Activated T-helper 1 cell treated with anti-CD3 and anti-CD28 coated beads, Interleukin-2, amount 50 U/mL, for 16 hours (primary cell): ENCODE measurements around the gene FXYD3.
"Not testable (repeated sequence)": the region's sequence is repeated elsewhere in the genome, so short reads cannot be mapped to it uniquely, and the experiment has no call there.

Experiments used
- DNase-seq, 2 donors: peaks; one replicate each; pipeline ENCODE4 v3.0.0-alpha.2; 2020; ENCODE audit warnings: low read depth in 1 of 2, low spot score in 1 of 2

Gene FXYD3

GRCh38 chr19:35140962-35141836 lies 25.6 kb downstream of the FXYD3 start:
- DNase-seq, result peak; percentile 92 to 94

GRCh38 chr19:35141837-35142605 lies 26.4 kb downstream of the FXYD3 start:
- DNase-seq, result no peak

GRCh38 chr19:35142606-35143230 lies 27.1 kb downstream of the FXYD3 start:
- DNase-seq, result peak; percentile 57 to 59

- no peak for DNase-seq
These were observed 27.6 kb downstream of the FXYD3 start, which contains the start of gene FXYD7 for GRCh38 chr19:35143231-35143715. Gene FXYD7, plus strand, starts transcription at chr19:35143255. Its CDS starts 79 bp downstream, at chr19:35143334.

GRCh38 chr19:35143818-35144217 lies 28.2 kb downstream of the FXYD3 start:
- no peak for DNase-seq

- no peak for DNase-seq
These were observed 28.6 kb downstream of the FXYD3 start for GRCh38 chr19:35144259-35144599.

- DNase-seq, result no peak
These were observed 29.2 kb downstream of the FXYD3 start for GRCh38 chr19:35144600-35145436.

GRCh38 chr19:35146746-35147459 lies 31.3 kb downstream of the FXYD3 start:
- no peak for DNase-seq

- no peak for DNase-seq
These were observed 33.8 kb downstream of the FXYD3 start for GRCh38 chr19:35149463-35149862.

GRCh38 chr19:35150445-35150844 lies 34.8 kb downstream of the FXYD3 start:
- DNase-seq, result no peak

GRCh38 chr19:35151273-35152065 lies 35.8 kb downstream of the FXYD3 start:
- no peak for DNase-seq

- DNase-seq, result not testable (repeated sequence)
These were observed 37.5 kb downstream of the FXYD3 start for GRCh38 chr19:35153129-35153522.

GRCh38 chr19:35153701-35154524 lies 38.3 kb downstream of the FXYD3 start:
- DNase-seq, result peak; percentile 55 to 65

- DNase-seq, result peak; percentile 50 to 68
These were observed 39.1 kb downstream of the FXYD3 start, which contains the start of gene FXYD5 for GRCh38 chr19:35154525-35155406. Gene FXYD5, plus strand, starts transcription at chr19:35154735. Its CDS starts 816 bp downstream, at chr19:35155551.

- no peak for DNase-seq
These were observed 39.8 kb downstream of the FXYD3 start for GRCh38 chr19:35155441-35155840.

- no peak for DNase-seq
These were observed 40.5 kb downstream of the FXYD3 start for GRCh38 chr19:35155981-35156672.

- no peak for DNase-seq
These were observed 41.0 kb downstream of the FXYD3 start for GRCh38 chr19:35156673-35157014.
